SU-DHL-6 (cell line): ENCODE data around the gene IMP3.

Source experiments
- CTCF ChIP-seq: fragments of 200-600 bp; sonication (generic); IDR thresholded peaks from one replicate; pipeline ENCODE4 v1.5.1; 2017; ENCODE audit warnings: antibody characterized with exemption, mild to moderate bottlenecking, low read length, moderate library complexity; ENCODE audit not compliant: insufficient read depth, poor library complexity, severe bottlenecking
- EZH2phosphoT487 ChIP-seq: fragments of 200-600 bp; sonication (generic), shearing (Covaris generic); conservative IDR thresholded peaks from 2 replicates; pipeline ENCODE4 v1.6.1; 2018; ENCODE audit warnings: mild to moderate bottlenecking, antibody characterized with exemption, low read length, moderate library complexity, mixed read lengths

DNA sequence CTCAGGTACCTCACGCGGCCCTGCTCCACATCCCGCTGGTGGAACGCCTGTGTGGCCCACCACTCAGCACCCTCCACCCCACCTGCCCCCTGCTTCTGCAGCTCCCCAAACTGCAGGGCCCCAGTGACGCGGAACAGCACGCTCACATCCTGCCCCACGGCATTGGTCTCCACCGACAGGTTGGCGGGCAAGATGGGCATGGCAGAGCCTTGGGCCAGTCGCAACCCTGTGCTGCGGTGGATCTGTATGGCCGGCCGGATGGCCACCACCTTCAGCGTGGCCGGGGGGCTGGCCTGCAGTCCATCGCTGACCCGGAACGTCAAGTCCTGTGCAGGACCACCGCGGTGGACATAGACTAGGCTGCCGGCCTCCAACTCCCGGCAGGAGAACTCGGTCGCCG is 48.8 kb upstream of the IMP3 start:
- no peak for TF ChIP-seq CTCF
- no peak for TF ChIP-seq EZH2phosphoT487
